Measurements from ENCODE around the gene HOXB1. TPM values are rescaled to one million over a fixed set of nuclear protein-coding genes. Genes with fewer than 3 reads are reported as not detected.

Gene HOXB1
- total RNA-seq, 1 donor from 2014 or later = not detected

GRCh38 chr17:48499735-48500434 is 30.9 kb downstream of the HOXB1 start:
- DNase-seq (ENCODE audit: low read depth in 2 of 2) = no peak

- DNase-seq (ENCODE audit: low read depth in 2 of 2) = peak in 1 of 2 donors; percentile 39
Measured at GRCh38 chr17:48499248-48499647, 31.6 kb downstream of the HOXB1 start.

GRCh38 chr17:48498164-48498850 is 32.5 kb downstream of the HOXB1 start:
- peak in 1 of 2 donors; percentile 20 for DNase-seq (ENCODE audit: low read depth in 2 of 2)

- peak in 1 of 2 donors; percentile 83 for DNase-seq (ENCODE audit: low read depth in 2 of 2)
Measured at GRCh38 chr17:48497103-48497502, 33.7 kb downstream of the HOXB1 start.

- peak in 1 of 2 donors; percentile 18 for DNase-seq (ENCODE audit: low read depth in 2 of 2)
Measured at GRCh38 chr17:48494335-48494734, 36.5 kb downstream of the HOXB1 start.

- peak; percentile 76 to 79 for DNase-seq (ENCODE audit: low read depth in 2 of 2)
Measured at GRCh38 chr17:48492401-48493298, 38.2 kb downstream of the HOXB1 start.

GRCh38 chr17:48491527-48492273 is 39.1 kb downstream of the HOXB1 start:
- DNase-seq (ENCODE audit: low read depth in 2 of 2) = peak; percentile 63 to 86

GRCh38 chr17:48490451-48490892 is 40.3 kb downstream of the HOXB1 start:
- peak in 1 of 2 donors; percentile 38 for DNase-seq (ENCODE audit: low read depth in 2 of 2)

- DNase-seq (ENCODE audit: low read depth in 2 of 2) = no peak
Measured at GRCh38 chr17:48489781-48490180, 41.0 kb downstream of the HOXB1 start.

- DNase-seq (ENCODE audit: low read depth in 2 of 2) = peak in 1 of 2 donors; percentile 18
Measured at GRCh38 chr17:48488548-48489106, 42.2 kb downstream of the HOXB1 start.

GRCh38 chr17:48487221-48487620 is 43.6 kb downstream of the HOXB1 start:
- no peak for DNase-seq (ENCODE audit: low read depth in 2 of 2)

- DNase-seq (ENCODE audit: low read depth in 2 of 2) = peak in 1 of 2 donors; percentile 94
Measured at GRCh38 chr17:48486557-48486956, 44.3 kb downstream of the HOXB1 start.

- DNase-seq (ENCODE audit: low read depth in 2 of 2) = peak in 1 of 2 donors; percentile 61
Measured at GRCh38 chr17:48484850-48485249, 46.0 kb downstream of the HOXB1 start.

- DNase-seq (ENCODE audit: low read depth in 2 of 2) = peak in 1 of 2 donors; percentile 36
Measured at GRCh38 chr17:48484256-48484655, 46.6 kb downstream of the HOXB1 start.

- DNase-seq (ENCODE audit: low read depth in 2 of 2) = peak in 1 of 2 donors; percentile 96
Measured at GRCh38 chr17:48483471-48484131, 47.2 kb downstream of the HOXB1 start.

GRCh38 chr17:48483004-48483403 is 47.8 kb downstream of the HOXB1 start:
- DNase-seq (ENCODE audit: low read depth in 2 of 2) = no peak

- DNase-seq (ENCODE audit: low read depth in 2 of 2) = peak in 1 of 2 donors; percentile 54
Measured at GRCh38 chr17:48482301-48482700, 48.5 kb downstream of the HOXB1 start.

GRCh38 chr17:48479014-48479402 is 51.8 kb downstream of the HOXB1 start:
- no peak for DNase-seq (ENCODE audit: low read depth in 2 of 2)

Measured in lung microvascular endothelial cell (primary cell).